GM12872 (cell line): Measurements from ENCODE around the gene ARL14EP.

ENCODE experiments used
- CTCF ChIP-seq: IDR thresholded peaks from 3 replicates; pipeline ENCODE4 v1.5.1; 2011; ENCODE audit warnings: low read depth, mild to moderate bottlenecking, low read length, moderate library complexity; ENCODE audit not compliant: insufficient read depth

ARL14EP gene

GRCh38 chr11:30322826-30323710, at the start of gene ARL14EP:
ARL14EP (plus strand) TSS chr11:30323104; CDS start chr11:30330949, 7,845 bp downstream.
- TF ChIP-seq CTCF: no peak

GRCh38 chr11:30277176-30277575, 45.7 kb upstream of the ARL14EP start:
- TF ChIP-seq CTCF: no peak

DNA sequence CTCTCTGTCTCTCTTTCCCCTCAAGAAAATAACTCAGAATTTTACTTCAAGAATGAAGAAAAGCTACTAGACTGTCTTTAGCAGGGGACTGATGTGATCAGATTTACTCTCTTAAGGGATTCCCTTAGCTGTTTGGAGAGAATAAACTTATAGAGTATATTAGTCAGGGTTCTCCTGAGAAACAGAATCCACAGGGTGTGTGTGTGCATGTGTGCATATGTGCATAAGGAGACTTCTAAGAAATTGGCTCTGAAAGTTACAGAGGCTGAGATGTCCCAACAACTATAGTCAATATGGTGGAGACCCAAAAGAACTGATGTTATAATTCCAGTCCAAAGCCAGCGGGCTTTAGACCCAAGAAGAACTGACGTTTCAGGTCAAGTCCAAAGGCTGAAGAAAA, 43.1 kb upstream of the ARL14EP start:
- TF ChIP-seq CTCF: no peak

DNA sequence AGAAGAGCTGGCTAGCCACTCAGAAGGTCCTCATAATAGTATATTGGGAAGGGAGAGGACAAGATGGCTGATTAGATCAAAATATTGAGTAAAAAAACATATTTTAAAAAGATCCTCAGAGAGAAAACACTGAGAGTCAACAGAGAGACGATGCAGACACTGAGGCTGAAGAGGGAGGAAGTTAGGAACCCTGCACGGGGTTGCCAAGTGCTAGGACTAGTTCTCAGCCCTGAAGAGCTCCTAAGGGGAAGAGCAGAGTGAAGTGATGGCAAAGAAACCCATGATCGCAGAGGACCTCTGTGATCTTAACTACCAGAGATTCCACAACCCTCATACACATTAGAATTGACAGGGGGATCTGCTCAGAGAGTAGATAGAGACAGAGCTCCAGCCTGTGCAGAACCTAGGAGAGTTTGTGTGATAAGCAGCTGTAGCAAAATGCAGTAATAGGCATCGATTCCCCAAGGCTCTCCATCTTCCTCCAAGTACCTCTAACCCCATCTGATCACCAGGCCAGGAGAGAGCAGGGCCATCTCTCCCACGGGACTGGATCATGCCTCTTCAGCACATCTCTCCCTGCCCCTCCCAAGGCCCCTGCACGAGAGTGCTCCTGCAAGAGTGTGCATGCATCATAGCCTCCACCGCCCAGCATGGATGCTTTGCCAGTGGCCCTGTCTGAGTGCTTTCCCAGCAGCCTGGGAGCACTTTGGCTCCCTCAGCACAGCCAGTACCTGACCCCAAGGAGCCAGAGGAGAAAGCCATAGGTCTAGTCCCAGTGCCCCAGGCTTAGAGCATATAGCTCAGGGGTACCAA, 41.2 kb upstream of the ARL14EP start:
- TF ChIP-seq CTCF: no peak

GRCh38 chr11:30282289-30282631, 40.6 kb upstream of the ARL14EP start:
- no peak for TF ChIP-seq CTCF

- TF ChIP-seq CTCF: no peak
Measured at GRCh38 chr11:30284836-30285235, 38.1 kb upstream of the ARL14EP start.

- no peak for TF ChIP-seq CTCF
Measured at GRCh38 chr11:30285416-30286121, 37.3 kb upstream of the ARL14EP start.
